ENCODE results near the gene NUPR1. TPM values are rescaled to one million over a fixed set of nuclear protein-coding genes. Genes with fewer than 3 reads are reported as not detected.

Gene NUPR1
- polyA plus RNA-seq, 1 donor (not counting 4 experiments of a cell fraction or from before 2014, with no cell fraction given), result 126 TPM

DNA sequence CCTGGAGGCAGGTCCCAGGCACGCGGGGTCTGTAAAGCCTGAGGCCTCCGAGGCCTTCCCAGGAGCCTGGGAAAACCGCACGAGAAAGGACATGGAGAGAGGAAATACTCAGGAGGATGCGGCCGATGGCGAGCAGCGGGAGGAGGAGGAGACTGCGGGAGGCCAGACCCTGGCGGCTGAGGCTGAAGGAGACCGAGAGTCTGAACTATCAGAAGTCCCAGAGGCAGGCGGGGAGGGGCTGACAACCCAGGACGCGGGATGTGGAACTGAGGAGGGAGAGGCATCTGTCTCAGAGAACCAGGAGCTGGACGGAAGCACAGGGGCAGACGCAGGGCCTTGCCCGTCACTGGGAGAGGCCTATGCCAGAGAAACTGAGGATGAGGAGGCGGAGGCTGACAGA lies 41.9 kb downstream of the NUPR1 start:
- H3K4me3 ChIP-seq (ENCODE audit: control insufficient read depth in 2 of 3, extremely low read depth in 1 of 3, insufficient read depth in 2 of 3, low read depth in 1 of 3, low read length in 3 of 3), result no peak overlapping the region
- H3K79me2 ChIP-seq (ENCODE audit: control insufficient read depth, insufficient read depth, low read length), result no peaks in the 10 kb centered on the region
- no peaks in the 10 kb centered on the region for H3K4me1 ChIP-seq (ENCODE audit: control insufficient read depth, extremely low read depth, insufficient read depth, low read length)
- H2AFZ ChIP-seq (ENCODE audit: control insufficient read depth, low read length), result no peak overlapping the region
- H3K9ac ChIP-seq (ENCODE audit: control insufficient read depth, extremely low read depth, insufficient read depth, low read length), result no peak overlapping the region
- H3K36me3 ChIP-seq (ENCODE audit: control insufficient read depth in 2 of 2, extremely low read depth in 1 of 2, insufficient read depth in 2 of 2, low read length in 2 of 2), result no peaks in the 10 kb centered on the region
- no peak for DNase-seq (ENCODE audit: low read depth, low spot score)
- no peak overlapping the region for H3K27ac ChIP-seq (ENCODE audit: control insufficient read depth, insufficient read depth, low read length)
- H3K9me3 ChIP-seq (ENCODE audit: control insufficient read depth, low read depth, low read length), result no peaks in the 10 kb centered on the region
- FAIRE-seq, result no peak
- no peak overlapping the region for H3K4me2 ChIP-seq (ENCODE audit: control insufficient read depth, extremely low read depth, insufficient read depth, low read depth, low read length)
- H3K27me3 ChIP-seq (ENCODE audit: control insufficient read depth, extremely low read depth, insufficient read depth, low read length), result peaks cover 5% of the 10 kb centered on the region
- no peaks in the 10 kb centered on the region for H4K20me1 ChIP-seq (ENCODE audit: control insufficient read depth, extremely low read depth, insufficient read depth, low read length)
- TF ChIP-seq, protein P1, sequence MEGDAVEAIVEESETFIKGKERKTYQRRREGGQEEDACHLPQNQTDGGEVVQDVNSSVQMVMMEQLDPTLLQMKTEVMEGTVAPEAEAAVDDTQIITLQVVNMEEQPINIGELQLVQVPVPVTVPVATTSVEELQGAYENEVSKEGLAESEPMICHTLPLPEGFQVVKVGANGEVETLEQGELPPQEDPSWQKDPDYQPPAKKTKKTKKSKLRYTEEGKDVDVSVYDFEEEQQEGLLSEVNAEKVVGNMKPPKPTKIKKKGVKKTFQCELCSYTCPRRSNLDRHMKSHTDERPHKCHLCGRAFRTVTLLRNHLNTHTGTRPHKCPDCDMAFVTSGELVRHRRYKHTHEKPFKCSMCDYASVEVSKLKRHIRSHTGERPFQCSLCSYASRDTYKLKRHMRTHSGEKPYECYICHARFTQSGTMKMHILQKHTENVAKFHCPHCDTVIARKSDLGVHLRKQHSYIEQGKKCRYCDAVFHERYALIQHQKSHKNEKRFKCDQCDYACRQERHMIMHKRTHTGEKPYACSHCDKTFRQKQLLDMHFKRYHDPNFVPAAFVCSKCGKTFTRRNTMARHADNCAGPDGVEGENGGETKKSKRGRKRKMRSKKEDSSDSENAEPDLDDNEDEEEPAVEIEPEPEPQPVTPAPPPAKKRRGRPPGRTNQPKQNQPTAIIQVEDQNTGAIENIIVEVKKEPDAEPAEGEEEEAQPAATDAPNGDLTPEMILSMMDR (optimal IDR thresholded peaks at IDR 0.05 in 1 of 3, IDR thresholded peaks at IDR 0.05 in 1 of 3, conservative IDR thresholded peaks at IDR 0.05 in 1 of 3; ENCODE audit: extremely low read depth in 1 of 3, insufficient read depth in 2 of 3, low read length in 3 of 3), result no peak
- TF ChIP-seq EZH2 (IDR thresholded peaks at IDR 0.05; ENCODE audit: low read length), result no peak
- dilution Hi-C loops (cut with MboI; ENCODE audit: extremely low pct_ligation_motif_present, low sequenced_read_pairs), result no loop called here
- no peaks in the 10 kb centered on the region for H3K9me1 ChIP-seq (ENCODE audit: control insufficient read depth, extremely low read depth, insufficient read depth, low read length)

DNA sequence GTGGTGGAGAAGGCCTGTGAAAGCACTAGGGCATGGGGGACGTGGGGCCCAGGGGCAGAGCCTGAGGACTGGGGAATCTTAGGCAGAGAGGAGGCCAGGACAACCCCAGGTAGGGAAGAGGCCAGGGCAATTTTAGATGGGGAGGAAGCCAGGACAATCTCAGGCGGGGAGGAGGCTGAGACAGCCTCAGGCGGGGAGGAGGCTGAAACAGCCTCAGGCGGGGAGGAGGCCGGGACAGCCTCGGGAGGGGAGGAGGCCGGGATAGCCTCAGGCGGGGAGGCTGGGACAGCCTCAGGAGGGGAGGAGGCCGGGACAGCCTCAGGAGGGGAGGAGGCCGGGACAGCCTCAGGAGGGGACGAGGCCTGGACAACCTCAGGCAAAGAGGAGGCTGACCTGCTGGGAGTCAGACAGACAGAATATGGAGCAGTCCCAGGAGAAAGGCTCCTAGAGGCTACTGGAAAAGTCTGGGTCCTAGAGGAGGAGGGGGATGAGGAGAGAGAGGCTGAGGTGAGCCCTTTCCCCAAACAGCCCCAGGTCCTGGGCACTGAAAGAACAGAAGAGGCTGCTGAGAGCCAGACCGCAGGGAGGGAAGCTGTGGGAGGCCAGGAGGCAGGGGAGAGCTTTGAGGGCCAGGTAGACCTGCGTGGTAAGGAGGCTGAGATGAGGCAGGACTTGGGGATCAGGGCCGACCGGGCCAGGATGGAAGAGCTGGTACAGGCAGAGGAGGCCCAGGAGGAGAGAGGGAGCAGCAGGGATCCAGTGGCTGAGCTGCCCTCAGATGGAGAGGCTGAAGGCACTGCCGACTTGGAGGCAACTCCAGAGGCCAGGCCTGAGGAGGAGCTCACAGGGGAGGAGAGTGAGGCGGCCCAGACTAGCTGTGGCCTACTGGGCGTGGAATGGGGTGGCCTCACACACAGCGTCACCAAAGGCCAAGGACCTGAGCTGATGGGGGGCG lies 42.7 kb downstream of the NUPR1 start:
- no peak overlapping the region for H3K9ac ChIP-seq (ENCODE audit: control insufficient read depth, extremely low read depth, insufficient read depth, low read length)
- no peak overlapping the region for H3K27ac ChIP-seq (ENCODE audit: control insufficient read depth, insufficient read depth, low read length)

More for the DNA sequence above, 42.7 kb downstream of the NUPR1 start:
- no peak for DNase-seq (ENCODE audit: low read depth, low spot score)
- H2AFZ ChIP-seq (ENCODE audit: control insufficient read depth, low read length), result no peak overlapping the region
- TF ChIP-seq, protein P1 (optimal IDR thresholded peaks at IDR 0.05 in 1 of 3, IDR thresholded peaks at IDR 0.05 in 1 of 3, conservative IDR thresholded peaks at IDR 0.05 in 1 of 3; ENCODE audit: extremely low read depth in 1 of 3, insufficient read depth in 2 of 3, low read length in 3 of 3), result no peak
- no peak for TF ChIP-seq EZH2 (IDR thresholded peaks at IDR 0.05; ENCODE audit: low read length)
- H3K79me2 ChIP-seq (ENCODE audit: control insufficient read depth, insufficient read depth, low read length), result no peaks in the 10 kb centered on the region
- no peaks in the 10 kb centered on the region for H3K9me3 ChIP-seq (ENCODE audit: control insufficient read depth, low read depth, low read length)
- H3K4me2 ChIP-seq (ENCODE audit: control insufficient read depth, extremely low read depth, insufficient read depth, low read depth, low read length), result no peak overlapping the region
- H4K20me1 ChIP-seq (ENCODE audit: control insufficient read depth, extremely low read depth, insufficient read depth, low read length), result no peaks in the 10 kb centered on the region
- dilution Hi-C loops (cut with MboI; ENCODE audit: extremely low pct_ligation_motif_present, low sequenced_read_pairs), result no loop called here
- FAIRE-seq, result no peak
- peaks cover 5% of the 10 kb centered on the region for H3K27me3 ChIP-seq (ENCODE audit: control insufficient read depth, extremely low read depth, insufficient read depth, low read length)
- no peaks in the 10 kb centered on the region for H3K9me1 ChIP-seq (ENCODE audit: control insufficient read depth, extremely low read depth, insufficient read depth, low read length)
- peaks cover under 1% of the 10 kb centered on the region for H3K4me1 ChIP-seq (ENCODE audit: control insufficient read depth, extremely low read depth, insufficient read depth, low read length)
- H3K4me3 ChIP-seq (ENCODE audit: control insufficient read depth in 2 of 3, extremely low read depth in 1 of 3, insufficient read depth in 2 of 3, low read depth in 1 of 3, low read length in 3 of 3), result no peak overlapping the region
- H3K36me3 ChIP-seq (ENCODE audit: control insufficient read depth in 2 of 2, extremely low read depth in 1 of 2, insufficient read depth in 2 of 2, low read length in 2 of 2), result no peaks in the 10 kb centered on the region
